Left lung (tissue), 10 donors: ENCODE results near the gene ATP10B. TPM values are rescaled to one million over a fixed set of nuclear protein-coding genes. Genes with fewer than 3 reads are reported as not detected.

Source experiments
- ATAC-seq: fragments of 200-7000 bp; cut with Tn5 transposase; one replicate; pipeline ENCODE4 v1.9.1; 2020; ENCODE audit warnings: moderate library complexity
- DNase-seq, 4 donors: peaks; one replicate each; pipeline ENCODE4 v3.0.0-alpha.2; 2013 to 2020
- H3K27ac ChIP-seq, 2 donors: fragments of 200-600 bp; sonication (generic) in 1 of 2; one replicate each; pipeline versions ENCODE4 v1.5.0 to v1.8.0; 2020 to 2021
- H3K27me3 ChIP-seq, 2 donors: fragments of 200-600 bp; sonication (generic) in 1 of 2; one replicate each; pipeline versions ENCODE4 v1.5.0 to v1.8.0; 2020 to 2021
- H3K36me3 ChIP-seq, 2 donors: fragments of 200-600 bp; sonication (generic) in 1 of 2; one replicate each; pipeline versions ENCODE4 v1.5.0 to v1.8.0; 2020 to 2021
- H3K4me1 ChIP-seq, 2 donors: fragments of 200-600 bp; one replicate each; pipeline ENCODE4 v1.8.0; 2021
- H3K4me3 ChIP-seq, 2 donors: fragments of 200-600 bp; sonication (generic) in 1 of 2; one replicate each; pipeline versions ENCODE4 v1.5.0 to v1.8.0; 2020 to 2021; ENCODE audit warnings: mild to moderate bottlenecking in 1 of 2
- H3K9me3 ChIP-seq, 2 donors: fragments of 200-600 bp; sonication (generic) in 1 of 2; one replicate each; pipeline versions ENCODE4 v1.5.0 to v1.8.0; 2020 to 2021
- CTCF ChIP-seq, 2 donors: fragments of 200-600 bp; sonication (generic) in 1 of 2; IDR thresholded peaks; one replicate each; pipeline versions ENCODE4 v1.5.0 to v1.8.0; 2021; ENCODE audit warnings: antibody characterized with exemption in 2 of 2
- intact Hi-C, 2 donors: fragments of 100-400 bp; cut with DNase I; formaldehyde crosslinking; loops; one replicate each; pipeline versions ENCODE4 v1.11.2 to v1.14.2; 2022
- polyA plus RNA-seq, 6 donors: library from polyadenylated mRNA; unstranded; fragments of 120-200 nt; gene quantifications; one replicate each; pipeline ENCODE4 v1.2.1, GENCODE V29; 2013; ENCODE audit not compliant: insufficient read length in 6 of 6
- total RNA-seq, 2 donors: library from RNA; stranded (reverse); fragmentation: NEBNext Ultra II Directional; extraction: Animal tissue kit (Norgen Biotek cat#: 25700); gene quantifications; one replicate each; pipeline ENCODE4 v1.2.1, GENCODE V29; 2021
- donor health status: DM: no; HTN: yes; CAD: no.
- donor health status: DM: no; HTN: no; CAD: no.

ATP10B gene
- total and polyA plus RNA-seq, 8 donors: 0.09 to 0.55 (median 0.37) TPM

- no peaks in the 10 kb centered on the region for H3K36me3 ChIP-seq
- no peak for TF ChIP-seq CTCF (IDR thresholded peaks at IDR 0.05)
- H3K9me3 ChIP-seq: no peaks in the 10 kb centered on the region
- H3K4me3 ChIP-seq: no peak overlapping the region
- DNase-seq (no peak), ATAC-seq (no peak)
- H3K27ac ChIP-seq: no peak overlapping the region
- no peaks in the 10 kb centered on the region for H3K4me1 ChIP-seq
- intact Hi-C loops: no loop called here
- H3K27me3 ChIP-seq: no peaks in the 10 kb centered on the region
Measured at GRCh38 chr5:160520609-160521391, 331.2 kb downstream of the ATP10B start.

GRCh38 chr5:160516696-160517530 is 335.1 kb downstream of the ATP10B start:
- no peak for TF ChIP-seq CTCF (IDR thresholded peaks at IDR 0.05)
- DNase-seq (no peak), ATAC-seq (no peak)
- no peaks in the 10 kb centered on the region for H3K4me1 ChIP-seq
- H3K27me3 ChIP-seq: no peaks in the 10 kb centered on the region
- no peaks in the 10 kb centered on the region for H3K36me3 ChIP-seq
- no peaks in the 10 kb centered on the region for H3K9me3 ChIP-seq
- H3K4me3 ChIP-seq: no peak overlapping the region
- no peak overlapping the region for H3K27ac ChIP-seq
- intact Hi-C loops: no loop called here

GRCh38 chr5:160514866-160515265 is 337.1 kb downstream of the ATP10B start:
- H3K4me3 ChIP-seq: no peak overlapping the region
- ATAC-seq (no peak), DNase-seq (no peak)
- H3K27ac ChIP-seq: no peak overlapping the region
- H3K36me3 ChIP-seq: no peaks in the 10 kb centered on the region
- no peak for TF ChIP-seq CTCF (IDR thresholded peaks at IDR 0.05)
- no peaks in the 10 kb centered on the region for H3K9me3 ChIP-seq
- no peaks in the 10 kb centered on the region for H3K27me3 ChIP-seq
- intact Hi-C loops: no loop called here
- no peaks in the 10 kb centered on the region for H3K4me1 ChIP-seq

- no peak overlapping the region for H3K27ac ChIP-seq
- no peaks in the 10 kb centered on the region for H3K9me3 ChIP-seq
- no peaks in the 10 kb centered on the region for H3K27me3 ChIP-seq
- DNase-seq: no peak
- H3K4me1 ChIP-seq: no peaks in the 10 kb centered on the region
- TF ChIP-seq CTCF (IDR thresholded peaks at IDR 0.05): no peak
- ATAC-seq: no peak
- H3K4me3 ChIP-seq: no peak overlapping the region
- intact Hi-C loops: no loop called here
- no peaks in the 10 kb centered on the region for H3K36me3 ChIP-seq
Measured at GRCh38 chr5:160514191-160514590, 337.8 kb downstream of the ATP10B start.

- intact Hi-C loops: no loop called here
- no peak overlapping the region for H3K4me3 ChIP-seq
- no peaks in the 10 kb centered on the region for H3K27me3 ChIP-seq
- no peak for DNase-seq
- H3K9me3 ChIP-seq: no peaks in the 10 kb centered on the region
- TF ChIP-seq CTCF (IDR thresholded peaks at IDR 0.05): no peak
- no peak overlapping the region for H3K27ac ChIP-seq
- no peak for ATAC-seq
- H3K4me1 ChIP-seq: peaks cover 0 to 5% of the 10 kb centered on the region in 2 donors
- H3K36me3 ChIP-seq: no peaks in the 10 kb centered on the region
Measured at GRCh38 chr5:160513485-160513884, 338.5 kb downstream of the ATP10B start.
